Colonic mucosa (tissue), 4 donors: Measurements from ENCODE around the gene ITPKB. TPM values are rescaled to one million over a fixed set of nuclear protein-coding genes. Genes with fewer than 3 reads are reported as not detected.

ENCODE experiments used
- DNase-seq: peaks from one replicate; pipeline ENCODE4 v3.0.0-alpha.2; 2020
- H3K27ac ChIP-seq: fragments of 200-600 bp; one replicate; pipeline ENCODE4 v1.8.0; 2021
- H3K27me3 ChIP-seq: fragments of 200-600 bp; one replicate; pipeline ENCODE4 v1.8.0; 2021
- H3K36me3 ChIP-seq: fragments of 200-600 bp; one replicate; pipeline ENCODE4 v1.8.0; 2021
- H3K4me1 ChIP-seq: fragments of 200-600 bp; one replicate; pipeline ENCODE4 v1.8.0; 2021; ENCODE audit warnings: mild to moderate bottlenecking
- H3K4me3 ChIP-seq: fragments of 200-600 bp; one replicate; pipeline ENCODE4 v1.8.0; 2021
- H3K9ac ChIP-seq, 2 donors: one replicate each; pipeline ENCODE4 v1.7.0; 2013; ENCODE audit warnings: control low read depth in 2 of 2, low read depth in 2 of 2, low read length in 2 of 2
- H3K9me3 ChIP-seq: fragments of 200-600 bp; one replicate; pipeline ENCODE4 v1.8.0; 2021
- intact Hi-C: fragments of 100-400 bp; cut with DNase I; formaldehyde crosslinking; loops from one replicate; pipeline ENCODE4 v1.14.1; 2022
- total RNA-seq, 2 donors: library from RNA; stranded (reverse); fragmentation: NEBNext Ultra II Directional in 1 of 2; extraction: Animal tissue kit (Norgen Biotek cat#: 25700) in 1 of 2; gene quantifications; one replicate each; pipeline ENCODE4 v1.2.1, GENCODE V29; 2021
- TF ChIP-seq, protein P1 (sequence below): fragments of 200-600 bp; IDR thresholded peaks from one replicate; pipeline ENCODE4 v1.8.0; 2022; ENCODE audit warnings: antibody characterized with exemption, mild to moderate bottlenecking
- donor health status: healthy.
- donor health status: DM: no; HTN: no; CAD: no.
- donor health status: DM: no; HTN: no; CAD: no.

ITPKB gene
- total RNA-seq, 2 donors from 2014 or later, result 11.6 to 16.9 TPM

DNA sequence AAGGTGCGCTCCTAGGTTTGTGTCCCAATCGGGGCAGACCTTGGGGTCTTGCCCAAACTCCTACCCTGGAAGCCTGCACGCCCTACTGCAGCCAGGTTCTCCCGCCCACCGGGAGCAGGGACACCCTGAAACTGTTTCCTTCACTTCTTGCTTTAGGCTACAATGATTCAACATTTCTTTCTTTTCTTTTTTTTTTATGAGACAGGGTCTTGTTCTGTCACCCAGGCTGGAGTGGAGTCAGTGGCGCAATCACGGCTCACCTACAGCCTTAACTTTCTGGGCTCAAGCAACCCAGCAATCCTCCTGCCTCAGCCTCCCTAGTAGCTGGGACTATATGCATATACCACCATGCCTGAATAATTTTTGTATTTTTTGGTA lies 75.8 kb downstream of the ITPKB start:
- Histone ChIP-seq H3K9me3 (no peaks in the 10 kb centered on the region), H3K4me3 (no peak overlapping the region), H3K4me1 (no peaks in the 10 kb centered on the region), H3K36me3 (no peaks in the 10 kb centered on the region), H3K9ac (peak overlapping the region; percentile 62 to 64), H3K27me3 (no peaks in the 10 kb centered on the region), H3K27ac (peak overlapping the region; percentile 43)
- intact Hi-C loops, result no loop called here
- DNase-seq, result no peak
- TF ChIP-seq, protein P1, sequence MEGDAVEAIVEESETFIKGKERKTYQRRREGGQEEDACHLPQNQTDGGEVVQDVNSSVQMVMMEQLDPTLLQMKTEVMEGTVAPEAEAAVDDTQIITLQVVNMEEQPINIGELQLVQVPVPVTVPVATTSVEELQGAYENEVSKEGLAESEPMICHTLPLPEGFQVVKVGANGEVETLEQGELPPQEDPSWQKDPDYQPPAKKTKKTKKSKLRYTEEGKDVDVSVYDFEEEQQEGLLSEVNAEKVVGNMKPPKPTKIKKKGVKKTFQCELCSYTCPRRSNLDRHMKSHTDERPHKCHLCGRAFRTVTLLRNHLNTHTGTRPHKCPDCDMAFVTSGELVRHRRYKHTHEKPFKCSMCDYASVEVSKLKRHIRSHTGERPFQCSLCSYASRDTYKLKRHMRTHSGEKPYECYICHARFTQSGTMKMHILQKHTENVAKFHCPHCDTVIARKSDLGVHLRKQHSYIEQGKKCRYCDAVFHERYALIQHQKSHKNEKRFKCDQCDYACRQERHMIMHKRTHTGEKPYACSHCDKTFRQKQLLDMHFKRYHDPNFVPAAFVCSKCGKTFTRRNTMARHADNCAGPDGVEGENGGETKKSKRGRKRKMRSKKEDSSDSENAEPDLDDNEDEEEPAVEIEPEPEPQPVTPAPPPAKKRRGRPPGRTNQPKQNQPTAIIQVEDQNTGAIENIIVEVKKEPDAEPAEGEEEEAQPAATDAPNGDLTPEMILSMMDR, result no peak

- Histone ChIP-seq H3K4me1 (no peaks in the 10 kb centered on the region), H3K4me3 (no peak overlapping the region), H3K9ac (peak overlapping the region; percentile 62 to 64), H3K36me3 (no peaks in the 10 kb centered on the region), H3K27ac (peak overlapping the region; percentile 43), H3K9me3 (no peaks in the 10 kb centered on the region), H3K27me3 (no peaks in the 10 kb centered on the region)
- TF ChIP-seq, protein P1, result no peak
- intact Hi-C loops, result no loop called here
- DNase-seq, result peak; percentile 65
These were observed 76.3 kb downstream of the ITPKB start for GRCh38 chr1:226662642-226663326.

GRCh38 chr1:226661965-226662364 lies 77.1 kb downstream of the ITPKB start:
- no peak for DNase-seq
- intact Hi-C loops, result no loop called here
- peak overlapping the region; percentile 43 for H3K27ac ChIP-seq
- H3K4me1 ChIP-seq, result peaks cover under 1% of the 10 kb centered on the region
- no peak overlapping the region for H3K4me3 ChIP-seq
- TF ChIP-seq, protein P1, result no peak
- H3K9me3 ChIP-seq, result no peaks in the 10 kb centered on the region
- H3K9ac ChIP-seq, result no peak overlapping the region
- H3K36me3 ChIP-seq, result no peaks in the 10 kb centered on the region
- H3K27me3 ChIP-seq, result no peaks in the 10 kb centered on the region

DNA sequence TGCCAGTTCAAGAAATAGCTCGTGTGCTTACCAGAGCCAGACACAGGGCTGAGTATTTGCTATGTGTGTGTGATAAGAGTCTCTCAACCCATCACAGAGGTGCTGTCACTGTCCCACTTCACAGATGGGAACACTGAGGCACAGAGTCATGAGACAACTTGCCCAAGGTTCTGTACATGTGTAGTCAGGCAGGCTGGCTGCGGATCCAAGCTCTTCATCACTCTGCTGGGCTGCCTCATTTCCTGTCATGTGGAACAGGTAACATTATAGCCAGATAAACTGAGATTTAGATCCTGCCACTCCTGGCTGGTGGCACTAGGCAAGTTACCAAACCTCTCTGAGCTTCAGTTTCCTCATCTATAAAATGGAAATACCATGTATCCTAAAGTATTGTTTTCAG lies 77.8 kb downstream of the ITPKB start:
- Histone ChIP-seq H3K9me3 (no peaks in the 10 kb centered on the region), H3K4me3 (no peak overlapping the region), H3K9ac (no peak overlapping the region), H3K27ac (peak overlapping the region; percentile 43), H3K27me3 (no peaks in the 10 kb centered on the region), H3K36me3 (no peaks in the 10 kb centered on the region), H3K4me1 (peaks cover 8% of the 10 kb centered on the region)
- TF ChIP-seq, protein P1, result no peak
- DNase-seq, result no peak
- intact Hi-C loops, result no loop called here

DNA sequence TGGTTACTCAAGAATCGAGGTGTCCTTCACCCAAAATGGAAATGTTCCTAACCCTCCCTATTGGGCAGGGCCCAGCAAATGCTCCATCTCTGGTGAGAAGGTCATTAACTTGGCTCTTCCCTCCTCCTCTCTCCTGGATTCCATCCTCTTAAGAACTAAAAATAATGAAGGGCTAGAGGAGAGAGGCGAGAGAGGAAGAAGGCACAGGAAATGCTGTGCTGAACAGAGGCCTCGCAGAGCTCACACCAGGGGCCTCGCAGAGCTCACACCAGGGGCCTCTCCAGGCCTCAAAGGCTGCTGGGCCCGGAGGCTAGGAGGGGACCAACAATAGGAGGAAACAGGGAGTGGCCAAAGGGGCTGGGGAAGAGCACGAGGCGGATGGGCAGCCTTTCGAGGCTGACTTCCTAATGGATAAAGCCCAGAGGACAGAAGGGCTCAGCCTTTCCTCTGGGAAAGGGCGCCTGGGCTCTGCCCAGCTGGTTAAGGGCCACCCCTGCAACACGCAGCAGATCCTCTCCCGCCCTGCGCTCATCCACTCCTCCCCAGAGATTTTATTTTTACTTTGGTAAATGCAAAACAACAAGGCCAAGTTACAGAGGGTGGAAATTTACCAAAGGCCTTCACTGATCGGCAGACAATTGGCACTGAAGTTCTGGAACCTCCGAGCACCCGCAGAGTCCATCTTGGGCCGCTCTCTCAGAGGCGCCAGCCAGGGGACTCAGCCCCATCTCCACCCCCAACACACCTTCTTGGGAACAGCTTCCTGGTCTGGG lies 78.5 kb downstream of the ITPKB start:
- peak overlapping the region in 1 of 2 donors; percentile 24 for H3K9ac ChIP-seq
- H3K9me3 ChIP-seq, result no peaks in the 10 kb centered on the region
- H3K4me3 ChIP-seq, result no peak overlapping the region
- no peaks in the 10 kb centered on the region for H3K36me3 ChIP-seq
- intact Hi-C loops, result no loop called here
- TF ChIP-seq, protein P1, result no peak
- no peak for DNase-seq
- H3K27me3 ChIP-seq, result no peaks in the 10 kb centered on the region
- peak overlapping the region; percentile 43 for H3K27ac ChIP-seq
- H3K4me1 ChIP-seq, result peaks cover 12% of the 10 kb centered on the region
